NCI-H510A (cell line): ENCODE results near the gene IL3.

Experiments used
- DNase-seq: peaks from one replicate; lab custom pipeline; 2025; lab: John Stamatoyannopoulos, UW

Gene IL3

GRCh38 chr5:132057498-132058255 lies 2.8 kb upstream of the IL3 start:
- DNase-seq, result no peak

GRCh38 chr5:132058646-132059042 lies 1.8 kb upstream of the IL3 start:
- no peak for DNase-seq

- DNase-seq, result no peak
Measured at GRCh38 chr5:132059043-132059695, 1.3 kb upstream of the IL3 start.

- DNase-seq, result no peak
Measured at GRCh38 chr5:132059696-132060500, 557 bp upstream of the IL3 start.

GRCh38 chr5:132063090-132063911 lies 2.8 kb downstream of the IL3 start:
- no peak for DNase-seq

GRCh38 chr5:132064140-132064539 lies 3.7 kb downstream of the IL3 start:
- no peak for DNase-seq

GRCh38 chr5:132064738-132065331 lies 4.4 kb downstream of the IL3 start:
- DNase-seq, result peak; percentile 23

- peak; percentile 29 for DNase-seq
Measured at GRCh38 chr5:132065351-132065937, 5.0 kb downstream of the IL3 start.

- no peak for DNase-seq
Measured at GRCh38 chr5:132065951-132066701, 5.7 kb downstream of the IL3 start.

GRCh38 chr5:132066871-132067270 lies 6.4 kb downstream of the IL3 start:
- no peak for DNase-seq

GRCh38 chr5:132067451-132067850 lies 7.0 kb downstream of the IL3 start:
- DNase-seq, result no peak

GRCh38 chr5:132067941-132068808 lies 7.7 kb downstream of the IL3 start:
- no peak for DNase-seq

GRCh38 chr5:132069561-132069960 lies 9.1 kb downstream of the IL3 start:
- DNase-seq, result no peak

- DNase-seq, result no peak
Measured at GRCh38 chr5:132069994-132070393, 9.5 kb downstream of the IL3 start.

GRCh38 chr5:132070460-132071337 lies 10.2 kb downstream of the IL3 start:
- no peak for DNase-seq

- DNase-seq, result no peak
Measured at GRCh38 chr5:132071338-132071707, 10.9 kb downstream of the IL3 start.

- no peak for DNase-seq
Measured at GRCh38 chr5:132072070-132072469, 11.6 kb downstream of the IL3 start.

- peak; percentile 64 for DNase-seq
Measured at GRCh38 chr5:132072528-132072927, 12.1 kb downstream of the IL3 start.
